Measurements from ENCODE around the gene OGFOD2. TPM values are rescaled to one million over a fixed set of nuclear protein-coding genes. Genes with fewer than 3 reads are reported as not detected.
A peak's percentile ranks its signal among the peaks of the same experiment; 100 is the strongest.

OGFOD2 gene
- total and polyA plus RNA-seq, 9 of the 15 experiments (the other 6 are each of a cell fraction or from before 2014, with no cell fraction given) = 1.4 to 111 (median 18.5) TPM

DNA sequence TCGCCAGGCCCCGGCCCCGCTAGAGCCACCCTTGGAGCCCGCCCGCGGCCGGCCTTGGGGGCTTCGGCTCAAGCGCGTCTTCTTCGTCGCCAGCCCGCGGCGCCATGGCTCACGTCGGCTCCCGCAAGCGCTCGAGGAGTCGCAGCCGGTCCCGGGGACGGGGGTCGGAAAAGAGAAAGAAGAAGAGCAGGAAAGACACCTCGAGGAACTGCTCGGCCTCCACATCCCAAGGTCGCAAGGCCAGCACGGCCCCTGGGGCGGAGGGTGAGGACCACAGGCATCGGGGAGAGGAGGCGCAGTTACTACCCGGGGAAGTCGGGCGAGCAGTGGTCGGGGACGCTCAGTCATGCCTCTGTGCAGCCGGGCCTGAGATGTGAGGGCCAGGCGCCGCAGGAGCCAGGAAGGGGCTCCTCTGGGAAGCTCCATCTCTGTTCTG, 6.0 kb downstream of the OGFOD2 start (continued):
- TF ChIP-seq HNRNPUL1 (IDR thresholded peaks at IDR 0.05; ENCODE audit: low read length) (no peak), RBBP5 (IDR thresholded peaks at IDR 0.05; ENCODE audit: borderline replicate concordance, insufficient read depth, low read length, poor library complexity, severe bottlenecking) (peak; percentile 50), MAZ (CRISPR knock-in tag; conservative IDR thresholded peaks at IDR 0.05 in 1 of 2, IDR thresholded peaks at IDR 0.05 in 1 of 2) (no peak), TAL1 (IDR thresholded peaks at IDR 0.05) (no peak), DMBX1 (CRISPR knock-in tag; IDR thresholded peaks at IDR 0.05; ENCODE audit: borderline replicate concordance) (no peak), MBD1 (CRISPR knock-in tag; IDR thresholded peaks at IDR 0.05) (no peak), ZNF175 (CRISPR knock-in tag; IDR thresholded peaks at IDR 0.05; ENCODE audit: low read depth) (no peak), SMAD1 (IDR thresholded peaks at IDR 0.05; ENCODE audit: low read depth, low read length, partially characterized antibody) (no peak), ETV1 (tag; conservative IDR thresholded peaks at IDR 0.05; ENCODE audit: low read depth) (no peak), PURB (CRISPR knock-in tag; IDR thresholded peaks at IDR 0.05; ENCODE audit: low read depth) (no peak), ZBTB1 (CRISPR knock-in tag; IDR thresholded peaks at IDR 0.05; ENCODE audit: borderline replicate concordance, low read depth) (no peak)

All from K562 (cell line).